DOHH2 (cell line): ENCODE data around the gene PLPP3.

Experiments
- EZH2phosphoT487 ChIP-seq: fragments of 200-600 bp; sonication (generic); IDR thresholded peaks from 2 replicates; pipeline ENCODE4 v1.6.1; 2017; ENCODE audit warnings: borderline replicate concordance, mild to moderate bottlenecking, antibody characterized with exemption, low read length, moderate library complexity, mixed read lengths
- TF ChIP-seq, protein P1 (sequence below): fragments of 200-600 bp; sonication (generic); IDR thresholded peaks from one replicate; pipeline ENCODE4 v1.5.1; 2014; ENCODE audit warnings: antibody characterized with exemption, mild to moderate bottlenecking, low read depth, low read length; ENCODE audit not compliant: poor library complexity, severe bottlenecking

DNA sequence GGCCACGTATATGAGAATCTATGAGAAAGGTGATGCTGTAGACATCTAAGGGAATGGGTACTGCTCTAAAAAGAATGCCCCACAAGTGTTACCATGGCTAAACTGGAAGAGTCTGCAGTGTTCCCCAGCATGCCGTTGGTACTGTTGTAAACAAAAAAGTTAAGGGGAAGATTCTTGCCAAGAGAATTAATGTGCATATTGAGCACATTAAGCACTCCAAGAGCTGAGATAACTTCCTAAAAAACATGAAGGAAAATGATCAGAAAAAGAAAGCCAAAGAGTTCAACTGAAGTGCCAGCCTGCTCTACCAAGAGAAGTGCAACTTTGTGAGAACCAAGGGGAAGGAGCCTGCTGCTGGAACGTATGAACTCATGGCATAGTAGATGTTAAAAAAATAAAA lies 40.8 kb downstream of the PLPP3 start:
- TF ChIP-seq, protein P1, sequence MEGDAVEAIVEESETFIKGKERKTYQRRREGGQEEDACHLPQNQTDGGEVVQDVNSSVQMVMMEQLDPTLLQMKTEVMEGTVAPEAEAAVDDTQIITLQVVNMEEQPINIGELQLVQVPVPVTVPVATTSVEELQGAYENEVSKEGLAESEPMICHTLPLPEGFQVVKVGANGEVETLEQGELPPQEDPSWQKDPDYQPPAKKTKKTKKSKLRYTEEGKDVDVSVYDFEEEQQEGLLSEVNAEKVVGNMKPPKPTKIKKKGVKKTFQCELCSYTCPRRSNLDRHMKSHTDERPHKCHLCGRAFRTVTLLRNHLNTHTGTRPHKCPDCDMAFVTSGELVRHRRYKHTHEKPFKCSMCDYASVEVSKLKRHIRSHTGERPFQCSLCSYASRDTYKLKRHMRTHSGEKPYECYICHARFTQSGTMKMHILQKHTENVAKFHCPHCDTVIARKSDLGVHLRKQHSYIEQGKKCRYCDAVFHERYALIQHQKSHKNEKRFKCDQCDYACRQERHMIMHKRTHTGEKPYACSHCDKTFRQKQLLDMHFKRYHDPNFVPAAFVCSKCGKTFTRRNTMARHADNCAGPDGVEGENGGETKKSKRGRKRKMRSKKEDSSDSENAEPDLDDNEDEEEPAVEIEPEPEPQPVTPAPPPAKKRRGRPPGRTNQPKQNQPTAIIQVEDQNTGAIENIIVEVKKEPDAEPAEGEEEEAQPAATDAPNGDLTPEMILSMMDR, result no peak
- no peak for TF ChIP-seq EZH2phosphoT487
